Femur (tissue), 1 donor: ENCODE measurements around the gene SOX5.

Experiments used
- DNase-seq: peaks from one replicate; pipeline ENCODE4 v3.0.0-alpha.2; 2017

Gene SOX5

GRCh38 chr12:23671881-23672280, 277.6 kb downstream of the SOX5 start:
- DNase-seq, result no peak

GRCh38 chr12:23670684-23671083, 278.8 kb downstream of the SOX5 start:
- no peak for DNase-seq

- no peak for DNase-seq
Observed at GRCh38 chr12:23669691-23670090, 279.8 kb downstream of the SOX5 start.

- DNase-seq, result no peak
Observed at GRCh38 chr12:23666866-23667265, 282.6 kb downstream of the SOX5 start.

- DNase-seq, result no peak
Observed at GRCh38 chr12:23662966-23663365, 286.5 kb downstream of the SOX5 start.

GRCh38 chr12:23659131-23659530, 290.3 kb downstream of the SOX5 start:
- DNase-seq, result no peak

- DNase-seq, result no peak
Observed at GRCh38 chr12:23657598-23657997, 291.9 kb downstream of the SOX5 start.

- no peak for DNase-seq
Observed at GRCh38 chr12:23655884-23656283, 293.6 kb downstream of the SOX5 start.

GRCh38 chr12:23655112-23655511, 294.4 kb downstream of the SOX5 start:
- no peak for DNase-seq

GRCh38 chr12:23648546-23648945, 300.9 kb downstream of the SOX5 start:
- no peak for DNase-seq

- no peak for DNase-seq
Observed at GRCh38 chr12:23640754-23641153, 308.7 kb downstream of the SOX5 start.

GRCh38 chr12:23634344-23634743, 315.1 kb downstream of the SOX5 start:
- no peak for DNase-seq

- DNase-seq, result no peak
Observed at GRCh38 chr12:23631786-23632377, 317.6 kb downstream of the SOX5 start.

GRCh38 chr12:23630524-23630923, 318.9 kb downstream of the SOX5 start:
- no peak for DNase-seq

- DNase-seq, result no peak
Observed at GRCh38 chr12:23628806-23629205, 320.7 kb downstream of the SOX5 start.

GRCh38 chr12:23626791-23627190, 322.7 kb downstream of the SOX5 start:
- DNase-seq, result no peak

- DNase-seq, result no peak
Observed at GRCh38 chr12:23621900-23622299, 327.6 kb downstream of the SOX5 start.

- DNase-seq, result no peak
Observed at GRCh38 chr12:23618718-23619117, 330.8 kb downstream of the SOX5 start.

- DNase-seq, result no peak
Observed at GRCh38 chr12:23617749-23618148, 331.7 kb downstream of the SOX5 start.

GRCh38 chr12:23614280-23614679, 335.2 kb downstream of the SOX5 start:
- DNase-seq, result no peak

GRCh38 chr12:23611320-23611719, 338.1 kb downstream of the SOX5 start:
- no peak for DNase-seq

- DNase-seq, result no peak
Observed at GRCh38 chr12:23600919-23601318, 348.6 kb downstream of the SOX5 start.

GRCh38 chr12:23596568-23596967, 352.9 kb downstream of the SOX5 start:
- DNase-seq, result no peak

GRCh38 chr12:23587833-23588559, 361.5 kb downstream of the SOX5 start:
- no peak for DNase-seq

GRCh38 chr12:23585782-23586163, 363.7 kb downstream of the SOX5 start:
- DNase-seq, result no peak
